ENCODE results near the gene PPP6R2.

PPP6R2 gene

GRCh38 chr22:50306753-50307749 lies 36.1 kb upstream of the PPP6R2 start, which contains the start of gene PLXNB2:
Gene PLXNB2 (minus strand): TSS chr22:50307646. CDS start chr22:50290584, 17,062 bp downstream.
- DNase-seq (ENCODE audit: low read depth): peak; percentile 66

DNA sequence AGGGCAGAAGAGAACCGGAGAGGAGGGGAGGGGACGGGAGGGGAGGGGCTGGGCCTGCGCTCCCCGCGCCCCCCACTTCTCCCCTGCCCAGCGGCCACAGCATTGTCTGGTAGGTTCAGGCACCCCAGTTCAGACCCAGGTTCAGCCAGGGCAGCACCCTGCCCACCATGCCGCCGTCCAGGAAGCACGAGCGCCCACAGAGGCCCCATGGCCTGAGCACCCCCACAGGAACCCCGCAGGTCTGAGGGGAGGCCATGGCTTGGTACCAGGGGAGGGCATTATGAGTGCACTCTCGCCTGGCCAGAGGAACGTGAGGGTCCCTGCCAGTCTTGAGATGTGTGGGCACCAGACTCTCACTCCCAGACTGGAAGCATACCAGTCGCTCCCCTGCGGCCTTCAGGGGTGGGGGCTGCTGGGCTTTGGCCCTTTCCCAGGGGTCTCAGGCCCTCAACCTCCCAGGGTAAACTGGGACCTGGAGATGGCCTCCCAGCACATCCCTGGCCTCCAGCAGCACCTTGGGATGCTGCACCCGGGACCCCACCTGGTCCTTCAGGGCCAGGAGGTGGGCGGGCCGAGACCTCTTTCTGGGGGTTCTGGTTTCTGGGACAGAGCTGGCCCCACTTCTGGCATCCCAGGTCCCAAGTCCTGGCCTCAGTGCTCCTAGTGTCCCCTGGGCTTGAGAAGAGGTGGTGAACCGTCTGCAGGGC lies 35.1 kb upstream of the PPP6R2 start:
- DNase-seq (ENCODE audit: low read depth): no peak

DNA sequence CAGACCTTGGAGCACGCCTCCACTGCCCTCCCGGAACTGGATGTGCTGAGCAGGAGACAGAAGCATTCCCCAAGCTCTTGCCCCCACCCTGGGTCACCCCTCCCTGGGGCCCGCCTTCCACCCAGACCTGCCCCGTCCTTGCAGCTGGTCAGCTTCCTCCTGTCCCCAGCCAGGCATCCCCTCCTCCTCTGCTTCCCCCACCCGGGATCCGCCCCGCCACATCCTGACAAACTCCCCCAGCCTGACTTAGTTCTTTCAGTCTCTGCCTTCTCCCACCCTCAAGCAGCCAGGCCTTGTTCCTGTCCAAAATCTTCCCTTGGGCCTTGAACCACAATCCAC lies 34.6 kb upstream of the PPP6R2 start:
- DNase-seq (ENCODE audit: low read depth): no peak

- no peak for DNase-seq (ENCODE audit: low read depth)
Measured at GRCh38 chr22:50308986-50309600, 34.0 kb upstream of the PPP6R2 start.

DNA sequence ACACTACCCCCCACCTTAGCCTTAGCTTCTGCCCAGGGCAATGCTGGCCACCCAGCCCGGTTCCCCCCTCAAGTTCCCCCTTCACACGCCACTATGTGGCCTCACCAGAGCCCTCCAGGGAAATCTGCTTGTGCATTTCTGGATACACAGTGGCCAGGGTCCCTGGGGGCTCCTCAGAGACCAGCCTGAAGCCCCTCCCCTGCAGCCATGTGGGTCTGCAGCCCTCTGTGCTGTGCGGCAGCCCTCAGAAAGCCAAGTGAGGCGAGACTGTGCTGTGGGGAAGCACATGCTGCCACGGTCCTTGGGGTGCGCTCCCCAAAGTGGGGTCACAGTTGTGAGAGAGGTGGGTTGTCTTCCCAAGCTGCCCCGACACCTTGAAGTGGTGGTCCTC lies 33.5 kb upstream of the PPP6R2 start:
- DNase-seq (ENCODE audit: low read depth): no peak

- DNase-seq (ENCODE audit: low read depth): no peak
Measured at GRCh38 chr22:50310031-50310722, 33.0 kb upstream of the PPP6R2 start.

DNA sequence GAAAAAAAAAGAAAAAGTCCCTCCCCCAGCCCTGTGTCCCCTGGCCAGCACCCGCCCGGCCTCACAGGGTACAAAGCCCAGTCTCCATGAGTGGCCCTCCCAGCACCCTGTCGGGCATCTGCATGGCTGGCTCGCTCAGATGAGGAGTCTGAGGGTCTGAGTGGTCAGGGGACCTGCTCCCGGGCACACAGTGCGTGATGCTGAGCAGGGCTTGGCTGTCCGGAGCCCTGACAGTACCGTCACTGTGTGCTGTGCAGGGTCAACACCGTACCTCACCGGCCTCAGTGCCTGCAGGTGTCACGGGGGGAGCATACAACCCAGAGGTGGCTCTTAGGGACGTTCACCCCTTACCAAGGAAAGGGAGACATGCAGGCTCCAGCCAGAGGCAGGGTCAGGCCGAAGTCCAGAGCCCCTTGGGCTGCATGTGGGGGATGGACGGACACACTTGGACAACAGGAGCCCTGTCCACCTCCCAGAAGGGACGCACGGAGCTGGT lies 32.1 kb upstream of the PPP6R2 start:
- no peak for DNase-seq (ENCODE audit: low read depth)

DNA sequence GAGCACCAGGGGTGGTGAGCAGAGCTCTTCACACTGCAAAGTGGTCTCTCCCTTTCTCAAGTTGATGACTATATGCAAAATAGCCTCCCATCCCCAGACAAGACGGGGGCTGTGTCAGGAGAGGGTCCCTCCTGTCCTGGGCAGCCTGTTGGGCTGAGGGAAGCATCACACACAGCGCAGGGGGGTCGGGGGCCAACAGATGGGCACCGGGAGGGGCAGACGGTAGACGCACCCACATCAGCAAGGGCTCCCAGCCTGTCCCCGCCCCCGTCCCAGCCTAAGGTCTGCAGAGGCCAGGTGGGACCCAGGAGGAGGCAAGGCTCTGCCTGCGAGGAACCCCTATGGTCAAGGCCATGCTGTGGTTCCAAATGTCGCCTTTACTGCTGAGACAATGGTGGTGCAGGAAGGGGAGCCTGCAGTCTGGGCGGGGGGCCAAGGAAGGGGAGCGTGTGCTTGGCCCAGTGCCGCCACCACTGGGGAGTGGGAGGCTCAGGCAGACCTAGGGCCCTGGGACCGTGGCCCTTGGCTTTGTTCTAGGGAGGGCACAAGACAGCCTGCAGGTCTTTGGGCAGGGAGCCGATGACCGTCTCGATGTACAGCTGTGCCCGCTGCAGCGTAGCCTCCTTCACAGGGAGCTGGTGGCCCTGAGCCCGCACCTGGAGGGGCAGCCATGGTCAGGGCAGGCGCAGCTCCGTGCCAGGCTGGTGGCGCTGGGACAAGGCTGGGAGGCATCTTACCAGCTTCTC lies 31.3 kb upstream of the PPP6R2 start:
- DNase-seq (ENCODE audit: low read depth): no peak

DNA sequence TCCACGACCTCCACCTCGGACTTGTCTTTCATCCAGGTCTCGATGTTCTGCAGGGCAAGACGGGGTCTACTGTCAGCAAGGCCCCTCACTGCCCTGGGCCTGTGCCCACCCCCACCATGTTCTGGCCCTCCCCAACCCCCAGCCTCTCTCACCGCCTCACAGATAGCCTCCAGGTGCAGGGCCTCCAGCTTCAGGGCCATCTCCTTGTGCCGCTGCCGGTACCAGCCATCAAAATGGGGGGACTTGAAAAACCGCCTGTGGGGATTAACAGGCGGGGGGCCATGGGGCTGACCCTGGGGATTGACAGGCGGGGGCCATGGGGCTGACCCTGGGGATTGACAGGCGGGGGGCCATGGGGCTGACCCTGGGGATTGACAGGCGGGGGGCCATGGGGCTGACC lies 30.8 kb upstream of the PPP6R2 start:
- no peak for DNase-seq (ENCODE audit: low read depth)

DNA sequence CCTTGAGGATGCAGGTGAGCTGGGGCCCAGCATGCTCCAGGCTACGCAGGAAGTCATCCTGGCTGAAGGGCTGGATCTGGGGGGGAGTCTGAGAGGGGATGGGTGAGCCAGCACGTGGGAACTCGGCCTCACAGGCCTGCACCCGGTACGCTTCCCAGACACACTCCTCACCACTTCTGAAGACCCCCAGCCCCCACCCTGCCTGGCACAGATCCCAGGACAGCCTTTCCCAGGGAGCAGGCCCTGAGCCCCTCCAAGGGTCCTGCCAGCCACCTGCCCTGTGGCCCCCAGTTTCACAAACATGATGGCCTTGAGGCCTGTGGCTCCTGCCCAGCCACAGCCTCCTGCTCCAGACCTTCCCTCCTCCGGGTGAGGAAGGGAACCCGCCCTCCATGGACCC lies 30.1 kb upstream of the PPP6R2 start:
- no peak for DNase-seq (ENCODE audit: low read depth)

GRCh38 chr22:50313600-50313999 lies 29.5 kb upstream of the PPP6R2 start:
- DNase-seq (ENCODE audit: low read depth): no peak

DNA sequence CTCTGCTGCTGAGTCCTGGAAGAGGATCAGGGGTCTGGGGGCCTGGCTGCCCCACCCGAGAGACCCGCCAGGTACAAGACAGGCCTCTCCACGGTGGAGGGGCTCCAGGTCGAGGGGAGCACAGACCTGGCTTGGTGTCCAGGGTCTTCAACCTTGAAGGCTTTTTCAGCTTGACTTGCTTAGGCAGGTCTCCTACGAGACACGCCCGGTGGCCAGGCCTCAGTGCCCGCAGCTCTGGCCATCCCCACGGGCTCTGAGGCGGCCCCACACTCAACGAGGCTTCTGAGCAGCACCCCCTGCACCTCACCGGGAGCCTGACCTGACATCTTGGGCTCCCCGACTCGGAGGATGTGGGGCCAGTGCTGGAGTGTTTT lies 29.1 kb upstream of the PPP6R2 start:
- no peak for DNase-seq (ENCODE audit: low read depth)

DNA sequence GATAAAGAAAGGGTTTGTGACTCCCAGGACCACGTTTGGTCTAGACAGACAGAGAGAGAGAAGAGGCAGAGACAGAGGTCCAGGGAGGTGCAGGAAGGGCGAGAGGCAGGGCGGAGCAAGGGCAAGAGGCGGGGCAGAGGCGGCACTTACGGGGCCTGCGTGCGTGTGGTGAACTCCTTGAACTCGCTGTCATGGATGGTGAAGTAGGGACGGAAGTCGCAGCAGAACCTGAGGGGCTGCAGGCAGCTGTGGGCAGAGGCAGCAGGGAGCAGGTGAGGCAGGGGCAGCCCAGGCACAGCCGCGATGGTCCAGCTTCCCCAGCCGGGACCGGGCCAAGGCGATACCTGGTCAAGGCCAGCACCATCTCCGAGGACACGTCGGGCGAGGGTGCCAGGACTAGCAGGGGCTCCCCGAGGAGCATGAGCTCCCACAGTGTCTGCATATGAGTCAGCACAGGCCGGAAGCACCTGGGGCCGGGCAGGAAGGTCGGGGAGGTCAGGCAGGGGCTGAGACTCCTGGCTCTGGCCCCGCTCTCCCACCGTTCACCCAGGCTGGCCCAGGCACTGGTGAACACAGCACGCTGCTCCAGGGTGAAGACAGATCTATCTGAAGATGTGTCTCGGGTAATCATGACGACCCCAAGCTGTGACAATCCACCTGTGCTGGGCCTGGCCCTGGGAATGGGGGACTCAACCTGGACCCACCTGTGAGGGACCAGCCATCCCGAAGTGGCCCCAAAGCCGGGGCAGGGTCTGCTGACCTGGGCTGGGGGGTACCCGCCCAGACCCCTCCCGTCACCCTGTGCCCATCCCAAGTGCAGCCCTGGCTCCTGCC lies 28.5 kb upstream of the PPP6R2 start:
- no peak for DNase-seq (ENCODE audit: low read depth)

- DNase-seq (ENCODE audit: low read depth): no peak
Measured at GRCh38 chr22:50315289-50316113, 27.6 kb upstream of the PPP6R2 start.

GRCh38 chr22:50316114-50317065 lies 26.7 kb upstream of the PPP6R2 start:
- DNase-seq (ENCODE audit: low read depth): no peak

DNA sequence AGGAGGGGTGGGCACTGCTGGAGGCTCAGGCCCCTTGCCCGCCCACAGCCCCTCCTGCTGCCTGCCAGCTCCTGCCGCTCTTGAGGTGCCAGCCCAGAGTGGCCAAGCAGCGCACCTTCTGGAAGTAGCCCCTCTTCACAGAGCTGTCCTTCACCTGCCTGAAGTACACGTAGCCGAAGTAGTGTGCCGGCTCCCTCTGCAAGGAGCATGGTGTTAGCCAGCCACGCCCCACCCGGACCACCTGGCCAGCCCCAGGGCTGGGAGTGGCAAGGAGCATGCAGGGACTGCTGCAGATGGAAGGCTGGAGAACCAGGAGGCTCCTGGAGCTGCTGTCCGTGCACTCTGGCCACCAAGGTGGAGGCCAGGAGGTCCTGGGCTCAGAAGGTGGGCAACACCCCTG lies 25.9 kb upstream of the PPP6R2 start:
- DNase-seq (ENCODE audit: low read depth): no peak

- no peak for DNase-seq (ENCODE audit: low read depth)
Measured at GRCh38 chr22:50317674-50318073, 25.5 kb upstream of the PPP6R2 start.

GRCh38 chr22:50318356-50318697 lies 24.8 kb upstream of the PPP6R2 start:
- DNase-seq (ENCODE audit: low read depth): no peak
